Cardiac atrium fibroblast (primary cell): ENCODE measurements around the gene IRF2. TPM values are rescaled to one million over a fixed set of nuclear protein-coding genes. Genes with fewer than 3 reads are reported as not detected.

Experiments used
- total RNA-seq: library from RNA; depleted of rRNA; stranded (reverse); fragments of >200 nt; gene quantifications from 2 replicates; pipeline ENCODE4 v1.2.3, GENCODE V29; 2015

The IRF2 gene
- 26.4 and 28.5 TPM in 2 replicates for total RNA-seq

GRCh38 chr4:184474263-184475095 lies at the start of gene IRF2:
IRF2 (minus strand) TSS chr4:184474550; CDS start chr4:184429064, 45,486 bp downstream.

Other genes with a start within 250 kb of the IRF2 start
- 48.3 and 51.6 TPM in 2 replicates for gene CASP3, start 174.9 kb upstream of the IRF2 start, total RNA-seq
- 4.4 and 7.6 TPM in 2 replicates for gene PRIMPOL, start 175.2 kb upstream of the IRF2 start, total RNA-seq